Tibial artery (tissue), 4 donors: ENCODE measurements around the gene DNM3.
A peak's percentile ranks its signal among the peaks of the same experiment; 100 is the strongest.

Experiments used
- DNase-seq, 2 donors: peaks; one replicate each; pipeline ENCODE4 v3.0.0-alpha.2; 2019
- H3K27ac ChIP-seq, 2 donors: fragments of 200-600 bp; sonication (generic) in 1 of 2; 1 replicate in 1 of 2; 2 replicates in 1 of 2; pipeline ENCODE4 v1.5.1; 2018 to 2019; ENCODE audit warnings: mild to moderate bottlenecking in 1 of 2
- H3K27me3 ChIP-seq, 2 donors: fragments of 200-600 bp; sonication (generic) in 1 of 2; one replicate each; pipeline versions ENCODE4 v1.5.1 to v1.6.0; 2016 to 2019
- H3K36me3 ChIP-seq, 3 donors: fragments of 200-600 bp; sonication (generic) in 2 of 3; one replicate each; pipeline ENCODE4 v1.5.1; 2016 to 2019; ENCODE audit warnings: mild to moderate bottlenecking in 2 of 3
- H3K4me1 ChIP-seq, 4 donors: fragments of 200-600 bp; sonication (generic) in 2 of 4; 1 replicate in 3 of 4; 2 replicates in 1 of 4; pipeline ENCODE4 v1.5.1; 2016 to 2019
- H3K4me3 ChIP-seq, 2 donors: fragments of 200-600 bp; sonication (generic) in 1 of 2; 1 replicate in 1 of 2; 2 replicates in 1 of 2; pipeline ENCODE4 v1.5.1; 2018 to 2019; ENCODE audit warnings: mild to moderate bottlenecking in 2 of 2
- H3K9me3 ChIP-seq, 3 donors: fragments of 200-600 bp; sonication (generic) in 1 of 3; one replicate each; pipeline ENCODE4 v1.5.1; 2016 to 2019
- CTCF ChIP-seq, 2 experiments: fragments of 200-600 bp in 1 of 2; fragments of 450-650 bp in 1 of 2; IDR thresholded peaks; one replicate each; pipeline ENCODE4 v1.5.1; 2017 to 2019; ENCODE audit warnings: antibody characterized with exemption in 2 of 2, mild to moderate bottlenecking in 1 of 2, moderate library complexity in 1 of 2
- intact Hi-C: fragments of 100-400 bp; cut with DNase I; formaldehyde crosslinking; loops from one replicate; pipeline ENCODE4 v1.15.0; 2023; ENCODE audit warnings: low total_unique reads

The DNM3 gene

DNA sequence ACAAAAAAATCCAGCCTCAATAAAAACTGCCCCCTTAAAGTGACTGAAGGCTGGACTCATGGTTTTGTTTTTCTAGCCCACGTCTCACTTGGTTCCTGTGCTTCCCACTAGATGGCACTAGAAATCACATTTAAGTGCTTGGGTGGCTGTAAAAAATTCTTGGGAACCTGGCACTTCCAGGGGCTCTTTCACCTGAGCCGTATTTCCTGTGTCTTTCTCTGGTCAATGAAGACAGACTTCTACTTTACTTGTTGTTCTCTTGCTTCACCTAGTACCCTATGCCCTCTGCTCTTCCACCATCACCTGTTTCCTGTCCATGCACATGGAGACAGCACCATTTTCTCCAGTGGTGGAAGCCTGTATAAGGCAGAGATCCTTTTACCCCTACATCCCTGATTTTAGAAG, 39.8 kb upstream of the DNM3 start:
- no peak for DNase-seq
- intact Hi-C loops: loop anchor here (5.0 to 10.0 kb wide), 2 partner anchors 181 to 643 kb away; partner anchors contain the start of gene PIGC
- H3K4me3 ChIP-seq: no peak overlapping the region
- H3K36me3 ChIP-seq: peaks cover 4 to 32% (median 9%) of the 10 kb centered on the region in 3 donors
- no peaks in the 10 kb centered on the region for H3K27me3 ChIP-seq
- H3K27ac ChIP-seq: no peak overlapping the region
- H3K9me3 ChIP-seq: no peaks in the 10 kb centered on the region
- peak; percentile 68 to 70 for TF ChIP-seq CTCF (IDR thresholded peaks at IDR 0.05)
- peaks cover 0 to 6% (median 2%) of the 10 kb centered on the region in 4 donors for H3K4me1 ChIP-seq

- H3K27ac ChIP-seq: no peak overlapping the region
- H3K4me1 ChIP-seq: peaks cover 0 to 7% (median 2%) of the 10 kb centered on the region in 4 donors
- H3K4me3 ChIP-seq: no peak overlapping the region
- TF ChIP-seq CTCF (IDR thresholded peaks at IDR 0.05): no peak
- DNase-seq: no peak
- intact Hi-C loops: loop anchor here (5.0 to 10.0 kb wide), 2 partner anchors 180 to 643 kb away; partner anchors contain the start of gene PIGC
- H3K9me3 ChIP-seq: no peaks in the 10 kb centered on the region
- H3K27me3 ChIP-seq: no peaks in the 10 kb centered on the region
- H3K36me3 ChIP-seq: peaks cover 0 to 25% (median 2%) of the 10 kb centered on the region in 3 donors
These were observed 39.1 kb upstream of the DNM3 start for GRCh38 chr1:171802207-171802606.

DNA sequence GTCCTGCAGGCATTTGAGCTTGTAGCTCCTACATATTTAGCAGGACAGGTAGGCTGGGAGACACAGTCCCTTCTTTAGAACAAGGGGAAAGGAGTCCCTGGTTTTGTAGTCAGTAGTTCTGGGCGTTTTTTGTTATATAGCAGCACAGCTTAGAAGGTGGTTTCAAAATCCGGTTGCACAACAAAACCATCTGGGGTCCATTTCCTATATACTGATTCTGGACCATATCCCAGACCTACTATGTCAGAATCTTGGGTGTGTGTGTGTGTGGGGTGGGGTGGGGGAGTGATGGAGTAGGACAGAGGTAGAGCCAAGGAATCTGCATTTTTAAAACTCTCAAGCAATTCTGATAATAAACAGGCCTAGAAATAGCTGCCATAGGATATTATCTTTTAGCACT, 38.3 kb upstream of the DNM3 start:
- Histone ChIP-seq H3K4me1 (peaks cover 0 to 7% (median 2%) of the 10 kb centered on the region in 4 donors), H3K36me3 (peaks cover 0 to 17% (median 0%) of the 10 kb centered on the region in 3 donors), H3K27me3 (no peaks in the 10 kb centered on the region), H3K27ac (no peak overlapping the region), H3K4me3 (no peak overlapping the region), H3K9me3 (no peaks in the 10 kb centered on the region)
- DNase-seq: no peak
- no peak for TF ChIP-seq CTCF (IDR thresholded peaks at IDR 0.05)
- intact Hi-C loops: loop anchor here (5.0 to 10.0 kb wide), 2 partner anchors 179 to 642 kb away; partner anchors contain the start of gene PIGC

- no peaks in the 10 kb centered on the region for H3K9me3 ChIP-seq
- no peak for DNase-seq
- H3K4me3 ChIP-seq: no peak overlapping the region
- H3K4me1 ChIP-seq: peaks cover 0 to 7% (median 2%) of the 10 kb centered on the region in 4 donors
- H3K27me3 ChIP-seq: no peaks in the 10 kb centered on the region
- intact Hi-C loops: loop anchor here (5.0 to 10.0 kb wide), 2 partner anchors 179 to 641 kb away; partner anchors contain the start of gene PIGC
- peaks cover 0 to 14% (median 0%) of the 10 kb centered on the region in 3 donors for H3K36me3 ChIP-seq
- no peak overlapping the region for H3K27ac ChIP-seq
- no peak for TF ChIP-seq CTCF (IDR thresholded peaks at IDR 0.05)
These were observed 37.8 kb upstream of the DNM3 start for GRCh38 chr1:171803461-171804022.

GRCh38 chr1:171805395-171806115, 35.7 kb upstream of the DNM3 start:
- Histone ChIP-seq H3K36me3 (peaks cover 0 to 6% (median 0%) of the 10 kb centered on the region in 3 donors), H3K4me3 (peak overlapping the region in 1 of 2 donors; percentile 20), H3K4me1 (peaks cover 0 to 7% (median 2%) of the 10 kb centered on the region in 4 donors), H3K27ac (peak overlapping the region; percentile 3 to 29), H3K9me3 (no peaks in the 10 kb centered on the region), H3K27me3 (no peaks in the 10 kb centered on the region)
- intact Hi-C loops: loop anchor here (10.0 kb wide), 1 partner anchor 639 kb away; the partner anchor contains the start of gene PIGC
- TF ChIP-seq CTCF (IDR thresholded peaks at IDR 0.05): no peak
- no peak for DNase-seq
